Neural crest cell (in vitro differentiated cells): ENCODE data around the gene AKAIN1. TPM values are rescaled to one million over a fixed set of nuclear protein-coding genes. Genes with fewer than 3 reads are reported as not detected.

ENCODE experiments used
- DNase-seq: peaks from one replicate; pipeline ENCODE4 v3.0.0; 2021; ENCODE audit warnings: low read depth, mixed read lengths, low spot score
- H3K27ac Mint-ChIP-seq: one replicate; pipeline ENCODE4 v1.8.0; 2021; ENCODE audit warnings: mild to moderate bottlenecking, mixed read lengths; ENCODE audit not compliant: unreplicated experiment
- H3K27me3 Mint-ChIP-seq: 2 replicates; pipeline ENCODE4 v1.8.0; 2021; ENCODE audit warnings: low read depth, mild to moderate bottlenecking, mixed read lengths
- H3K36me3 Mint-ChIP-seq: 2 replicates; pipeline ENCODE4 v1.8.0; 2021; ENCODE audit warnings: low read depth, mild to moderate bottlenecking, mixed read lengths
- H3K4me1 Mint-ChIP-seq: 2 replicates; pipeline ENCODE4 v1.8.0; 2021; ENCODE audit warnings: mixed read lengths
- H3K4me3 Mint-ChIP-seq: one replicate; pipeline ENCODE4 v1.8.0; 2021; ENCODE audit warnings: mild to moderate bottlenecking, mixed read lengths
- H3K9me3 Mint-ChIP-seq: 2 replicates; pipeline ENCODE4 v1.8.0; 2021; ENCODE audit warnings: mixed read lengths
- total RNA-seq: library from RNA; stranded (reverse); gene quantifications from 2 replicates; pipeline ENCODE4 v1.2.1, GENCODE V29; 2021
- TF ChIP-seq, protein P1 (sequence below): fragments of 200-600 bp; sonication (generic); conservative IDR thresholded peaks from 2 replicates; pipeline ENCODE4 v1.5.0; 2021; ENCODE audit warnings: antibody characterized with exemption, mild to moderate bottlenecking

AKAIN1 gene
- total RNA-seq, 1 donor from 2014 or later, result not detected

DNA sequence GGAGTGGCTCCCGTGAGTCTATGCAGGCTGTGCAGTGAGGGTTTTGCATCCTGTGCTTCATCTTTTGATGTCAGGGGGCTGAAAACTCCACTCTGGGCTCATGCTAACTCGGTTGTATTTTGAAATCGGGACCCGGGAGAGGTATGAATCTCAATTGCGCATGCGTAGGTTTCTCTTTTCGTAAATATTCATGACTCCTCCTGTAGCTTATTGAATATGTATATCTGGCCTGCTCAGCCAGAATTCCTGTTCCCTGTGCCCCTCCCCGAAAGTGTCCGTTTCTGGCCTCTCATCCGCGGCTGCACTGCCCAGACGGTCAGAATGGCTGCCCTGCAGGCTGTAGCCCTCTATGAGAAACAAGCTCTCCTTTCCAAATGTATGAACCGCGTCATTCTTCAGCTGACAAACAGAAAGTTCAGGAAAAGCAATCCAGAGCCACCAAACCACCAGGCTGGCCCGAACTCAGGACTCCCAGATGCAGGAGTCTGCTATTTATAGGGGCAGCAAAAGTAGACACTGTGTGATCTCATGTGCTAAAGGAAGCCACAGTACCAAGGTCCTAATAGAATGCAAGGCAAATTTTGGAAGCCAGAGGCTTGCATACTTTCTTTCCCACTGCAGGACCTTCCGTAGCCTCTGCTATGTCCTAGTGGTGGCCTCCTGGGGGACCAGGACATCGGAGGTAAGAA lies 41.7 kb downstream of the AKAIN1 start:
- DNase-seq, result no peak
- Mint-ChIP-seq H3K4me3 (no peak overlapping the region), H3K4me1 (no peaks in the 10 kb centered on the region), H3K36me3 (no peaks in the 10 kb centered on the region), H3K27ac (no peak overlapping the region), H3K27me3 (peaks cover 20% of the 10 kb centered on the region), H3K9me3 (no peaks in the 10 kb centered on the region)
- TF ChIP-seq, protein P1, sequence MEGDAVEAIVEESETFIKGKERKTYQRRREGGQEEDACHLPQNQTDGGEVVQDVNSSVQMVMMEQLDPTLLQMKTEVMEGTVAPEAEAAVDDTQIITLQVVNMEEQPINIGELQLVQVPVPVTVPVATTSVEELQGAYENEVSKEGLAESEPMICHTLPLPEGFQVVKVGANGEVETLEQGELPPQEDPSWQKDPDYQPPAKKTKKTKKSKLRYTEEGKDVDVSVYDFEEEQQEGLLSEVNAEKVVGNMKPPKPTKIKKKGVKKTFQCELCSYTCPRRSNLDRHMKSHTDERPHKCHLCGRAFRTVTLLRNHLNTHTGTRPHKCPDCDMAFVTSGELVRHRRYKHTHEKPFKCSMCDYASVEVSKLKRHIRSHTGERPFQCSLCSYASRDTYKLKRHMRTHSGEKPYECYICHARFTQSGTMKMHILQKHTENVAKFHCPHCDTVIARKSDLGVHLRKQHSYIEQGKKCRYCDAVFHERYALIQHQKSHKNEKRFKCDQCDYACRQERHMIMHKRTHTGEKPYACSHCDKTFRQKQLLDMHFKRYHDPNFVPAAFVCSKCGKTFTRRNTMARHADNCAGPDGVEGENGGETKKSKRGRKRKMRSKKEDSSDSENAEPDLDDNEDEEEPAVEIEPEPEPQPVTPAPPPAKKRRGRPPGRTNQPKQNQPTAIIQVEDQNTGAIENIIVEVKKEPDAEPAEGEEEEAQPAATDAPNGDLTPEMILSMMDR, result no peak

GRCh38 chr18:5152343-5153020 lies 44.6 kb downstream of the AKAIN1 start:
- no peaks in the 10 kb centered on the region for H3K9me3 Mint-ChIP-seq
- TF ChIP-seq, protein P1, result no peak
- H3K27ac Mint-ChIP-seq, result no peak overlapping the region
- no peak overlapping the region for H3K4me3 Mint-ChIP-seq
- H3K4me1 Mint-ChIP-seq, result no peaks in the 10 kb centered on the region
- DNase-seq, result no peak
- peaks cover 10% of the 10 kb centered on the region for H3K27me3 Mint-ChIP-seq
- no peaks in the 10 kb centered on the region for H3K36me3 Mint-ChIP-seq

DNA sequence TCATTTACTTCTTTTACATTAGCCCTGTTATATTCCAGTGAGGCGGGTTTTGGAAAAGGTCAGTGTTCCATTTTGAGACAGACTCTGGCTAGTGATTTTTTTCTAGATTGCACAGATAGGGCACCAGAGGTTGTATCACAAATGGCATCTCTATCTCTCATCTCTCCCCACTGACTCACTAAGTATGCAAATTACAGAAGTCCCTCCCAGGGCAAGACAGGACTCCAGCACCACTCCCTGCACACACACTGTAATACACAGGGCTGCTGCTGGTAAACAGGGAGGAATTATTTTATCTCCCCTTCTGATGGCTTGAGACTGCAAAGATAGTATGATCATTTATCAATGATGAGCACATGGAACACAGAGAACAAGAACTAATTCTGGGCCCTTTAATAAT lies 46.2 kb downstream of the AKAIN1 start:
- TF ChIP-seq, protein P1, result no peak
- H3K9me3 Mint-ChIP-seq, result no peaks in the 10 kb centered on the region
- peaks cover 7% of the 10 kb centered on the region for H3K27me3 Mint-ChIP-seq
- no peak overlapping the region for H3K27ac Mint-ChIP-seq
- no peaks in the 10 kb centered on the region for H3K36me3 Mint-ChIP-seq
- no peak for DNase-seq
- H3K4me3 Mint-ChIP-seq, result no peak overlapping the region
- H3K4me1 Mint-ChIP-seq, result no peaks in the 10 kb centered on the region

DNA sequence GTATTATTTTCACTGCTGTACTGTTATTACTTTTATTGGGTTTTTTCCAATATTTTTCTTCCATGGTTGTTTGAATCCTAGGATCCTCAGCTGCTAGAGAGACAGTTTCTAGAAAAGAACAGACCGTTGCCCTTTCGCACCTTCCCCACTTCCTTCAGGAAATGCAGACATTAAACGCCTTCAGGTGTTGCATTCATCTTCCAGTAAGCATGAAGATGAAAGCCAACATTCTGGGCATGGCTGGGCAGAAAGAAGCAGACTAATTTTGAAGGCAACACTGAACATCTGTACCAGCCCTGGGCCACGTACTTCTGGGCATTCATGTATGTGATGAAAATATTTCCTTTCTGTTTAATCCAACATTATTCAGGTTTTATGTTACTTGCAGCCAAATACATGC lies 51.0 kb downstream of the AKAIN1 start:
- TF ChIP-seq, protein P1, result no peak
- DNase-seq, result no peak
- peaks cover 3% of the 10 kb centered on the region for H3K27me3 Mint-ChIP-seq
- no peaks in the 10 kb centered on the region for H3K9me3 Mint-ChIP-seq
- no peak overlapping the region for H3K27ac Mint-ChIP-seq
- H3K4me3 Mint-ChIP-seq, result no peak overlapping the region
- no peaks in the 10 kb centered on the region for H3K4me1 Mint-ChIP-seq
- H3K36me3 Mint-ChIP-seq, result no peaks in the 10 kb centered on the region

GRCh38 chr18:5145168-5145825 lies 51.8 kb downstream of the AKAIN1 start:
- Mint-ChIP-seq H3K9me3 (no peaks in the 10 kb centered on the region), H3K27ac (no peak overlapping the region), H3K4me1 (no peaks in the 10 kb centered on the region), H3K4me3 (no peak overlapping the region), H3K36me3 (no peaks in the 10 kb centered on the region), H3K27me3 (peaks cover 3% of the 10 kb centered on the region)
- no peak for DNase-seq
- TF ChIP-seq, protein P1, result no peak
